Psoas muscle (tissue), 8 donors: ENCODE data around the gene HSF2BP. TPM values are rescaled to one million over a fixed set of nuclear protein-coding genes. Genes with fewer than 3 reads are reported as not detected.

ENCODE experiments used
- ATAC-seq, 4 donors: fragments of 200-7000 bp; cut with Tn5 transposase; one replicate each; pipeline ENCODE4 v1.9.1; 2020; ENCODE audit warnings: moderate library complexity in 3 of 4, mild to moderate bottlenecking in 2 of 4
- DNase-seq, 2 donors: peaks; one replicate each; pipeline ENCODE4 v3.0.0-alpha.2; 2020
- H3K27ac ChIP-seq: fragments of 200-600 bp; one replicate; pipeline ENCODE4 v1.8.0; 2022
- H3K27me3 ChIP-seq, 3 donors: fragments of 200-600 bp in 1 of 3; one replicate each; pipeline versions ENCODE4 v1.6.1 to v1.8.0; 2013 to 2022; ENCODE audit warnings: low read length in 2 of 3, mild to moderate bottlenecking in 2 of 3, moderate library complexity in 1 of 3; ENCODE audit not compliant: insufficient read depth in 3 of 3
- H3K36me3 ChIP-seq, 2 donors: fragments of 200-600 bp in 1 of 2; one replicate each; pipeline versions ENCODE4 v1.6.1 to v1.8.0; 2013 to 2022; ENCODE audit warnings: low read depth in 1 of 2, mild to moderate bottlenecking in 1 of 2, moderate library complexity in 1 of 2; ENCODE audit not compliant: insufficient read depth in 1 of 2
- H3K4me1 ChIP-seq: fragments of 200-600 bp; one replicate; pipeline ENCODE4 v1.8.0; 2022
- H3K4me3 ChIP-seq: fragments of 200-600 bp; one replicate; pipeline ENCODE4 v1.8.0; 2022; ENCODE audit warnings: mild to moderate bottlenecking
- H3K9me3 ChIP-seq: fragments of 200-600 bp; one replicate; pipeline ENCODE4 v1.8.0; 2022
- CTCF ChIP-seq: fragments of 200-600 bp; IDR thresholded peaks from one replicate; pipeline ENCODE4 v1.8.0; 2022; ENCODE audit warnings: antibody characterized with exemption
- WGBS, 3 donors: extraction: QIAGEN DNeasy Blood & Tissue Kit; methylation state at CpG; one replicate each; pipeline versions ENCODE4 v1.1.6 to v1.1.7; 2013; 5-methylcytosine and 5-hydroxymethylcytosine counted together
- intact Hi-C, 2 donors: fragments of 100-400 bp; cut with DNase I; formaldehyde crosslinking; loops; one replicate each; pipeline versions ENCODE4 v1.11.0 to v1.14.2; 2022
- polyA plus RNA-seq, 3 donors: library from polyadenylated mRNA; stranded (reverse); fragments of 200-250 nt; gene quantifications; one replicate each; pipeline ENCODE4 v1.2.3, GENCODE V29; 2013
- total RNA-seq, 4 donors: library from RNA; stranded (reverse); fragmentation: NEBNext Ultra II Directional in 2 of 4; extraction: Animal tissue kit (Norgen Biotek cat#: 25700) in 2 of 4; gene quantifications; one replicate each; pipeline versions ENCODE4 v1.2.1 to v1.2.4, GENCODE V29; 2021 to 2023
- donor health status: healthy with polysubstance abuse.
- donor health status: DM: no; HTN: no; CAD: no; lungs with moderate emphysema.
- donor health status: Bipolar disorder and iron deficiency.
- donor health status: healthy.
- donor health status: DM: yes; HTN: yes; CAD: no.
- donor health status: DM: no; HTN: no; CAD: no.
- donor health status: DM: no; HTN: no; CAD: no.
- donor health status: DM: yes; HTN: yes; CAD: no.

Gene HSF2BP
- total and polyA plus RNA-seq, 7 donors: 0.16 to 1.7 (median 0.28) TPM; not detected in 1

GRCh38 chr21:43611598-43612369 lies 47.5 kb downstream of the HSF2BP start:
- Histone ChIP-seq H3K4me3 (no peak overlapping the region), H3K9me3 (no peaks in the 10 kb centered on the region), H3K4me1 (no peaks in the 10 kb centered on the region), H3K27me3 (no peaks in the 10 kb centered on the region), H3K36me3 (no peaks in the 10 kb centered on the region), H3K27ac (no peak overlapping the region)
- intact Hi-C loops: no loop called here
- peak; percentile 64 for TF ChIP-seq CTCF
- WGBS, 3 donors: 39 to 43% (median 40%) methylated on average over 8 of the region's 8 CpGs
- DNase-seq (peak; percentile 71 to 76), ATAC-seq (peak; percentile 64 to 90 (median 78))

- no peak overlapping the region for H3K27ac ChIP-seq
- 40 to 46% (median 44%) methylated on average over 8 of the region's 8 CpGs for WGBS, 3 donors
- H3K27me3 ChIP-seq: no peaks in the 10 kb centered on the region
- intact Hi-C loops: no loop called here
- DNase-seq (no peak), ATAC-seq (no peak)
- no peak overlapping the region for H3K4me3 ChIP-seq
- no peaks in the 10 kb centered on the region for H3K36me3 ChIP-seq
- no peaks in the 10 kb centered on the region for H3K9me3 ChIP-seq
- no peak for TF ChIP-seq CTCF
- H3K4me1 ChIP-seq: no peaks in the 10 kb centered on the region
Measured at GRCh38 chr21:43609501-43610340, 49.6 kb downstream of the HSF2BP start.

- Histone ChIP-seq H3K4me1 (peaks cover 3% of the 10 kb centered on the region), H3K4me3 (no peak overlapping the region), H3K9me3 (no peaks in the 10 kb centered on the region), H3K27me3 (no peaks in the 10 kb centered on the region), H3K36me3 (no peaks in the 10 kb centered on the region), H3K27ac (no peak overlapping the region)
- intact Hi-C loops: no loop called here
- DNase-seq (no peak), ATAC-seq (no peak)
- 70 to 87% (median 75%) methylated on average over 2 of the region's 2 CpGs for WGBS, 3 donors
- no peak for TF ChIP-seq CTCF
Measured at GRCh38 chr21:43608664-43609063, 50.6 kb downstream of the HSF2BP start.

GRCh38 chr21:43608225-43608624 lies 51.1 kb downstream of the HSF2BP start:
- intact Hi-C loops: no loop called here
- Histone ChIP-seq H3K27ac (no peak overlapping the region), H3K4me3 (no peak overlapping the region), H3K27me3 (no peaks in the 10 kb centered on the region), H3K36me3 (no peaks in the 10 kb centered on the region), H3K4me1 (peaks cover 7% of the 10 kb centered on the region), H3K9me3 (no peaks in the 10 kb centered on the region)
- WGBS, 3 donors: 70 to 78% (median 77%) methylated on average over 3 of the region's 3 CpGs
- DNase-seq (no peak), ATAC-seq (no peak)
- TF ChIP-seq CTCF: no peak
